HG03139 (cell line): ENCODE results near the gene MRPL19.

Experiments
- ATAC-seq: cut with Tn5 transposase; IDR thresholded peaks from one replicate; pipeline ENCODE4 v1.9.1; 2021; ENCODE audit not compliant: unreplicated experiment

The MRPL19 gene

DNA sequence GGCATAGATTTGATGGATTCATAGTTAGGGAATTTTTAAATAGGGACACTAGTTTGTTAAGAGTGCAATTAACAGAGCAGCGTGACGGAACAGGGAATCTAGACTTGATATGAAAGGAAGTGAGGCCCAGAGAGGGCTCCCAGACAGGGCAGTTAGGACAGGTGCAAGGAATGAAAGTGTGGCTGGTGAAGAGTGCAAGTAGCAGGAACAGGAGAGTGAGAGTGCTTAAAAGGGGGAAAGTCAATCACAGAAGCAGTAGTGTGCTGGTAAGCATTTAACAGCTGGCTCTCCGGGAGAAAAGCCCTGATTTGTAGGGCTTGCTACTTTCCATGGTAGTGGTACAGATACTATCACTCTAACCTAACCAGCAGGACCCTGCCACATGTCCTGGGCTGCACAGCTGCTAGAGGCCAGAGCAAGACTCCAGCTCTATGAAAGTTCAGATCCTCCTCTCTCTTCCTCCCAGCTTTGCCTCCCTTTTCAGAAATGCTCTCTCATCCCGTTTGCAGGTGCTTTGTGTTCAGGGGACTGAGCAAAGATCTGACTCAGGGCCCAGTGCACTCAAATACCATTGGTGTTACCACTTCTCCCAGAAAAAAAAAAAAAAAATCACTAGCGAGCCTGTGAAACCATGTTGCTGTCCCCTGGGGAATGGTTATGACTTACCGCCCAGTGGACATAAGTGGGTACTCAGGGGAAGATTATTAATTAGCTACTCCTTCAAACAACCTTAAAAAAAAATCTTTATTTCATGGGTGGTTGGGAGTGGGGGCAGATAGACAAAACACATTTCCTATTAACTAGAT is 82.2 kb downstream of the MRPL19 start:
- ATAC-seq = no peak

DNA sequence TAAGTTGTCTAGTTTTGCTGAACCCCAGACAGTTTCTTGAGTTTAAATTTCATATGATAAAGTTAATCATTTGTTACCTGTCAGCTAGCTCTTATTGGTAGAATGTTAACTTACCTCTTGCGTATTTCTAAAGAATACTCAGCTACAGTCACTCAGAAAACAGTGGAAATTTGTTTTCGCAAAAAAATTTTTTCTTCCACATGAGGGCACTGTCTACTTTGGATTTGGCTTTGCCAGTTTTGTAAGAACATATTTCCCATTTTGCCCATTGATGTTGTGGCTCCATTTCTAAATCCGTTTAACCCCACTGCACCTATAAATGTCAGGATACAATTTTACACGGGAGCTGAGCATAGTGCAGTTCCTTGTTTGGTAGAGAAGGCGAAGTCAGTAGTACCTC is 83.3 kb downstream of the MRPL19 start:
- ATAC-seq = no peak

- ATAC-seq = no peak
These were observed 89.7 kb downstream of the MRPL19 start for GRCh38 chr2:75736276-75736675.

DNA sequence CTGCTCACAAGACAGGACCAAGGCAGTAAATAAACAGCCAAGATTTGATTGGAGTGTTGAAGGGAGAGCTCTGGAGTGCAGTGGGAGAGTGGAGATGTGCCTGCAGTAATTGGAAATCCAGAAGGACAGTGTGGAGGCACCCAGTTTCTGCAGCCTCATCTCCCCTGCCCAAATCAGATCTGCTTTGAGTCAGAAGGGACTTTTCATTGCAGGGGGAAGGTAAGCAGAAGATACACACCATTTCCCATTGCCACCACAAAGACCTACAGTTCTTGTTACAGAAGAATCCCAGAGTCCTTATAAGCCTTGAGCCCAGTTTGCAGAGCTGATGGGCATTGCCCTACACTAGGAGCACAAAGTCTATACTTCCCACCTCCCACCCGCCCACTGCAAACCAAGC is 91.4 kb downstream of the MRPL19 start:
- no peak for ATAC-seq
